ENCODE results near the gene KREMEN2.

The KREMEN2 gene

GRCh38 chr16:3007059-3007956 is 43.2 kb downstream of the KREMEN2 start:
- no peak for DNase-seq

- no peak for DNase-seq
These were observed 44.0 kb downstream of the KREMEN2 start for GRCh38 chr16:3007957-3008689.

- DNase-seq = no peak
These were observed 44.6 kb downstream of the KREMEN2 start for GRCh38 chr16:3008690-3009037.

GRCh38 chr16:3009568-3010390 is 45.7 kb downstream of the KREMEN2 start:
- DNase-seq = no peak

GRCh38 chr16:3010510-3010909 is 46.4 kb downstream of the KREMEN2 start:
- no peak for DNase-seq

GRCh38 chr16:3012246-3012645 is 48.2 kb downstream of the KREMEN2 start:
- DNase-seq = no peak

GRCh38 chr16:3012828-3013420 is 48.8 kb downstream of the KREMEN2 start, which contains the start of gene CLDN9:
CLDN9 (plus strand) TSS chr16:3012923; CDS start chr16:3013363, 440 bp downstream.
- DNase-seq = peak; percentile 31

- no peak for DNase-seq
These were observed 49.4 kb downstream of the KREMEN2 start for GRCh38 chr16:3013491-3013951.

- no peak for DNase-seq
These were observed 50.1 kb downstream of the KREMEN2 start for GRCh38 chr16:3013998-3014690.

GRCh38 chr16:3014971-3015370 is 50.9 kb downstream of the KREMEN2 start:
- no peak for DNase-seq

- DNase-seq = no peak
These were observed 51.9 kb downstream of the KREMEN2 start for GRCh38 chr16:3015865-3016521.

- no peak for DNase-seq
These were observed 53.3 kb downstream of the KREMEN2 start for GRCh38 chr16:3017344-3017743.

Measured in fibroblast of skin of back (primary cell).